Measurements from ENCODE around the gene ADAMTS13. TPM values are rescaled to one million over a fixed set of nuclear protein-coding genes. Genes with fewer than 3 reads are reported as not detected.

Gene ADAMTS13
- total RNA-seq, 2 experiments from 2014 or later, result 2.2 to 2.6 TPM

- no peaks in the 10 kb centered on the region for H3K36me3 Mint-ChIP-seq (ENCODE audit: low read depth)
- ATAC-seq (ENCODE audit: poor library complexity) (no peak), DNase-seq (no peak)
- ChIA-PET POLR2A (no interaction called here), CTCF (no interaction called here)
- H3K4me1 ChIP-seq (ENCODE audit: insufficient read depth, low read length), result no peaks in the 10 kb centered on the region
- no peak overlapping the region for H3K27ac Mint-ChIP-seq
- intact Hi-C loops (cut with DNase I, micrococcal nuclease), result no loop called here
- no peak overlapping the region for H3K4me3 ChIP-seq (ENCODE audit: low read length)
- H3K9me3 Mint-ChIP-seq, result peaks cover 3% of the 10 kb centered on the region
- no peaks in the 10 kb centered on the region for H3K36me3 ChIP-seq (ENCODE audit: insufficient read depth, low read length)
- H3K27ac ChIP-seq (ENCODE audit: low read depth in 1 of 2, low read length in 2 of 2), result no peak overlapping the region
- H3K27me3 Mint-ChIP-seq, result peaks cover 7% of the 10 kb centered on the region
- no peak for TF ChIP-seq CTCF (IDR thresholded peaks at IDR 0.05)
- H3K4me3 Mint-ChIP-seq, result no peak overlapping the region
- H3K4me1 Mint-ChIP-seq (ENCODE audit: low read depth), result no peaks in the 10 kb centered on the region
- peaks cover 12 to 18% of the 10 kb centered on the region in 2 experiments for H3K9me3 ChIP-seq (ENCODE audit: control insufficient read depth in 1 of 2, insufficient read depth in 1 of 2, low read length in 2 of 2)
- H3K27me3 ChIP-seq (ENCODE audit: control insufficient read depth in 1 of 2, insufficient read depth in 2 of 2, low read length in 2 of 2), result peaks cover 0 to 2% of the 10 kb centered on the region in 2 experiments
Measured at GRCh38 chr9:133499892-133500270, 77.7 kb downstream of the ADAMTS13 start.

GRCh38 chr9:133502112-133502511 lies 79.9 kb downstream of the ADAMTS13 start:
- Histone ChIP-seq H3K9me3 (ENCODE audit: control insufficient read depth in 1 of 2, insufficient read depth in 1 of 2, low read length in 2 of 2) (peaks cover 12 to 18% of the 10 kb centered on the region in 2 experiments), H3K4me3 (ENCODE audit: low read length) (no peak overlapping the region), H3K27me3 (ENCODE audit: control insufficient read depth in 1 of 2, insufficient read depth in 2 of 2, low read length in 2 of 2) (no peaks in the 10 kb centered on the region), H3K27ac (ENCODE audit: low read depth in 1 of 2, low read length in 2 of 2) (no peak overlapping the region), H3K4me1 (ENCODE audit: insufficient read depth, low read length) (no peaks in the 10 kb centered on the region), H3K36me3 (ENCODE audit: insufficient read depth, low read length) (no peaks in the 10 kb centered on the region)
- Mint-ChIP-seq H3K9me3 (peaks cover 3% of the 10 kb centered on the region), H3K27ac (no peak overlapping the region), H3K4me1 (ENCODE audit: low read depth) (no peaks in the 10 kb centered on the region), H3K4me3 (no peak overlapping the region), H3K27me3 (peaks cover 7% of the 10 kb centered on the region), H3K36me3 (ENCODE audit: low read depth) (no peaks in the 10 kb centered on the region)
- POLR2A ChIA-PET, result no interaction called here
- no peak for TF ChIP-seq CTCF (IDR thresholded peaks at IDR 0.05)
- ATAC-seq (ENCODE audit: poor library complexity) (no peak), DNase-seq (no peak)
- intact Hi-C loops (cut with DNase I, micrococcal nuclease), result no loop called here
- CTCF ChIA-PET, result no interaction called here

GRCh38 chr9:133505186-133505830 lies 83.1 kb downstream of the ADAMTS13 start:
- POLR2A ChIA-PET, result no interaction called here
- peaks cover 24% of the 10 kb centered on the region for H3K4me1 Mint-ChIP-seq (ENCODE audit: low read depth)

More at GRCh38 chr9:133505186-133505830, 83.1 kb downstream of the ADAMTS13 start:
- no peak for ATAC-seq (ENCODE audit: poor library complexity)
- CTCF ChIA-PET, result no interaction called here
- Mint-ChIP-seq H3K27ac (no peak overlapping the region), H3K4me3 (no peak overlapping the region), H3K27me3 (no peaks in the 10 kb centered on the region), H3K36me3 (ENCODE audit: low read depth) (no peaks in the 10 kb centered on the region), H3K9me3 (peaks cover 3% of the 10 kb centered on the region)
- no peaks in the 10 kb centered on the region for H3K27me3 ChIP-seq (ENCODE audit: control insufficient read depth in 1 of 2, insufficient read depth in 2 of 2, low read length in 2 of 2)
- H3K27ac ChIP-seq (ENCODE audit: low read depth in 1 of 2, low read length in 2 of 2), result no peak overlapping the region
- H3K4me3 ChIP-seq (ENCODE audit: low read length), result no peak overlapping the region
- no peak for DNase-seq
- TF ChIP-seq CTCF (IDR thresholded peaks at IDR 0.05), result no peak
- H3K4me1 ChIP-seq (ENCODE audit: insufficient read depth, low read length), result peaks cover 30% of the 10 kb centered on the region
- peaks cover 5 to 18% of the 10 kb centered on the region in 2 experiments for H3K9me3 ChIP-seq (ENCODE audit: control insufficient read depth in 1 of 2, insufficient read depth in 1 of 2, low read length in 2 of 2)
- no peaks in the 10 kb centered on the region for H3K36me3 ChIP-seq (ENCODE audit: insufficient read depth, low read length)
- intact Hi-C loops (cut with DNase I, micrococcal nuclease), result no loop called here

Data from CD4-positive, alpha-beta T cell (primary cell).